Left ventricle myocardium superior (tissue), 1 donor: Measurements from ENCODE around the gene KCNK13. TPM values are rescaled to one million over a fixed set of nuclear protein-coding genes. Genes with fewer than 3 reads are reported as not detected.
"Not testable (repeated sequence)": the region's sequence is repeated elsewhere in the genome, so short reads cannot be mapped to it uniquely, and the experiment has no call there.

ENCODE experiments used
- ATAC-seq: fragments of 200-7000 bp; cut with Tn5 transposase; one replicate; pipeline ENCODE4 v1.9.1; 2020; ENCODE audit warnings: mild to moderate bottlenecking, moderate library complexity
- DNase-seq: peaks from one replicate; pipeline ENCODE4 v3.0.0-alpha.2; 2020
- intact Hi-C: fragments of 100-400 bp; cut with micrococcal nuclease; formaldehyde crosslinking; loops from one replicate; pipeline ENCODE4 v1.11.0; 2022
- long read RNA-seq: library from polyadenylated mRNA; unstranded; transcript quantifications from one replicate; pipeline ENCODE4 v2.0.0, GENCODE V29; 2021
- total RNA-seq: library from RNA; stranded (reverse); fragmentation: NEBNext Ultra II Directional; extraction: Animal tissue kit (Norgen Biotek cat#: 25700); gene quantifications from one replicate; pipeline ENCODE4 v1.2.1, GENCODE V29; 2021
- donor health status: DM: no; HTN: yes; CAD: no; lungs with severe emphysema.

The KCNK13 gene
- 4.5 TPM for total RNA-seq
- long read RNA-seq, partial matches to known transcripts = 0 of 5 reads
- long read RNA-seq, other reads (novel, unspliced or antisense) = 2 of 5 reads

DNA sequence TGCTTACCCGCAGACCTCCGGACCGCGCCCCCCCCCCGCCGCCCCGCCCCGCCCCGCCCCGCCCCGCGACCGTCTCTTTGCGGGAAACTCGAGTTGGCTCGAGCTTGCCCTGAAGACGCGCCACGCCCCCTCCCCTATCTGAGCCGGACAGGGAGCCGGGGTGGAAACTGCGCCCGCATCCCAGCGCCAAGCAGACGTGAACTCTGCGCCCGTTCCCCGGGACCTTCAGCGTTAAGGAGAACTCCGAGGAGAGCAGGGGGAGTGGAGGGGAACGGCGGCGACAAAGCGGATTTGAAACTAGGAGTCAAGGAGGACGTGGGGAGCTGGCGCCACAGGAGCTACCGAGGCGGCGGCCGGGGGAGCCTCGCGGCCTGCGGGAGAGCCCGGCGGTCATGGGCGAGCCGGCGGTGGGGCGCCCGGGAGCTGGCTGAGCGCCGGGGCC lies at the start of gene KCNK13:
KCNK13 (plus strand) TSS at position 310 of the 442 bp plus-strand sequence. CDS start 212 bp downstream, outside the sequence.
- peak; percentile 39 for DNase-seq
- intact Hi-C loops = no loop called here
- ATAC-seq = peak; percentile 10

DNA sequence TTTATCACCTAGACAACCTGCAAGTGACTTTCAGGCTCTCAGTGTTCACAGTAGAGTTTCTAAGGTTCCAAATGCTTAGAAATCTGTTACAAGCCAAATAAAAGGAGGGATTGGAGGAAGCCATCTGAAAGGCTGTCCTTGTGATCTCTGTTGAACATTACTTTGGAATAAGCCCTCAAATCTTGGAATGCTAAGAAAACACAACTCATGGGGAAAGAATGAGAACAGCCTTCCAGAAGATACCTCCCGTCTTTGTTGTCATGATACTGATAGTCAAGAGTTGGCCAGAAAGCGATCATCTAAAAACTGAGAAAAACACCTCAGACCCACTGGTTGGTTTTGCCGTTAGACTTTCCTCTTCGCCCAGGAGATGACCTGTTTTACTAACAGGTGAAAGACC lies 44.4 kb upstream of the KCNK13 start:
- DNase-seq = no peak
- intact Hi-C loops = no loop called here
- ATAC-seq = no peak

GRCh38 chr14:90019824-90020523 lies 41.8 kb upstream of the KCNK13 start:
- ATAC-seq (no peak), DNase-seq (no peak)
- intact Hi-C loops = no loop called here

- intact Hi-C loops = no loop called here
- DNase-seq = no peak
- ATAC-seq = no peak
Measured at GRCh38 chr14:90023176-90023896, 38.5 kb upstream of the KCNK13 start.

GRCh38 chr14:90024910-90025309 lies 36.9 kb upstream of the KCNK13 start:
- intact Hi-C loops = no loop called here
- no peak for DNase-seq
- ATAC-seq = peak; percentile 84

DNA sequence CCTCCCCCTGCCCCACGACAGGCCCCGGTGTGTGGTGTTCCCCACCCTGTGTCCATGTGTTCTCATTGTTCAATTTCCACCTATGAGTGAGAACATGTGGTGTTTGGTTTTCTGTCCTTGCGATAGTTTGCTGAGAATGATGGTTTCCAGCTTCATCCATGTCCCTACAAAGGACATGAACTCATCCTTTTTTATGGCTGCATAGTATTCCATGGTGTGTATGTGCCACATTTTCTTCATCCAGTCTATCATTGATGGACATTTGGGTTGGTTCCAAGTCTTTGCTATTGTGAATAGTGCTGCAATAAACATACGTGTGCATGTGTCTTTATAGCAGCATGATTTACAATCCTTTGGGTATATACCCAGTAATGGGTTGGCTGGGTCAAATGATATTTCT lies 35.2 kb upstream of the KCNK13 start:
- ATAC-seq, DNase-seq, intact Hi-C loops: not testable (repeated sequence)

GRCh38 chr14:90027842-90028241 lies 34.0 kb upstream of the KCNK13 start:
- DNase-seq (no peak), ATAC-seq (no peak)

GRCh38 chr14:90034156-90034555 lies 27.6 kb upstream of the KCNK13 start:
- DNase-seq (no peak), ATAC-seq (no peak)
- intact Hi-C loops = no loop called here

More at GRCh38 chr14:90027842-90028241, 34.0 kb upstream of the KCNK13 start:
- intact Hi-C loops = no loop called here

DNA sequence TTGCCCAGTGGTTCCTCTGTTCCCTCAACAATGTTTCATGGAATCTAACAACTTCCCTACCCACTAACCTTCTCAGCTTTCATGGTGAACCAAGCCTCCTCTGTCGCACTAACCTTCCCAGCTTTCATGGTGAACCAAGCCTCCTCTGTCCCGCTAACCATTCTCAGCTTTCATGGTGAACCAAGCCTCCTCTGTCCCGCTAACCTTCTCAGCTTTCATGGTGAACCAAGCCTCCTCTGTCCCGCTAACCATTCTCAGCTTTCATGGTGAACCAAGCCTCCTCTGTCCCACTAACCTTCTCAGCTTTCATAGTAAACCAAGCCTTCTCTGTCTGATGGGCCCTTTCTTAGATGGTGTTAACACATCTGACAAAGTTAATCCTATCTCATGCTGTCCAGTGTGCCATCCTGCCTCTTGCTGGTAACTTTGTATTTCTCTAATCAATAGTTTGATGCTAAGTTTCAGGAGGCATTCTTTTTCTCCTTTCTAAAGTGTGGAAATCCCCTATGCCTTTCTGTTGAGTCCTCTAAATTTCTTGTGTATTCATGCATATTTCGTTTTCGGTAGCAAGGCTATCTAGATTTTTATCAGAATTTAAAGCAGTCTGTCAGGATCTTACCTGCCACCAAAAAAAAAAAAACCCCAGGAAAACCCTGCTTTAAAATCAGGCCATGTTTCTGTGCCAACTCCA lies 26.8 kb upstream of the KCNK13 start:
- ATAC-seq (no peak), DNase-seq (no peak)
- intact Hi-C loops = no loop called here

GRCh38 chr14:90039253-90040010 lies 22.4 kb upstream of the KCNK13 start:
- intact Hi-C loops = no loop called here
- DNase-seq (no peak), ATAC-seq (no peak)

- intact Hi-C loops = no loop called here
- DNase-seq (no peak), ATAC-seq (no peak)
Measured at GRCh38 chr14:90040411-90040810, 21.4 kb upstream of the KCNK13 start.

DNA sequence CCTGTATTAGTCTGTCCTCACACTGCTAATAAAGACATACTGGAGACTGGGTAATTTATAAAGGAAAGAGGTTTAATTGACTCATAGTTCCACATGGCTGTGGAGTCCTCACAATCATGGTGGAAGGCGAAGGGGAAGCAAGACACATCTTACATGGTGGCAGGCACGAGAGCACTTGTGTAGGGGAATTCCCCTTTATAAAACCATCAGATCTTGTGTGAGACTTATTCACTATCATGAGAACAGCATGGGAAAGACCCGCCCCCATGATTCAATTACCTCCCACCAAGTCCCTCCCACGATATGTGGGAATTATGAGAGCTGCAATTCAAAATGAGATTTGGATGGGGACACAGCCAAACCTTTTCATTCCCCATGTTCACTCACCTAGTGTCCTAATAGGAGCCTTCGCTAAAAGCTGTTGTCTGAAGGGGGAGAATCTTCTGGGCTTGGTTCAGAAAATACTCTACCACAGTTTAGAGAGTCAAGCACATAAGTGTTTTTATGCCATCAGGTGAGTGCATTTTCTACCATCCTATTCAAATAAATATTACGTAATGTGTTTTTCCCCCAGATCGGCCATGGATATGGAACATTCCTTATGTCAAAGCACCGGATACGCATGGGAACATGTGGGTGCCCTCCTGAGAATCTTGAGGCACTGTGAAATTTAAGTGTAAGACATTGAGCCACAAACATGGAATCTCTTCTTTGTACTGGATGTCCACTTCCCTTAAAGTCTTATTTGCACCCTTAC lies 19.1 kb upstream of the KCNK13 start:
- no peak for ATAC-seq
- DNase-seq = no peak
- intact Hi-C loops = no loop called here

DNA sequence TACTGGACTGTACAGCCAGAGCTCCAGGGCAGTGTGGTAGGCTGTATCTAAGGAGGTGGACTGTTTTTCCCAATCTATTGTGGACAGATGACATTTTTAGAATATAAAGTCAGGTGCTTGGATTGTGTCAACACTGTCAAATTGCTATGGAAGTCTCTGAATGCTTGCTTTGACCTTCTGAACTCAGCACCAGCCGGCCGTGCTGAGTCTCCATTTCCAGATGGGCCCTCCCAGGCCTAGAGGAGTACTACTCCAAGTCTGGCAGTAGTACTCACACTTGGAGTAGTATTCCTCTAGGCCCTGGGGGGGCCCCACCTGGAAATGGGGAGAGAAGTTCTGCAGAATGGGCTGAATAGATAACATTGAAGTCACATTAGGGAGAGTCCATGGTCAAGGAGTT lies 16.2 kb upstream of the KCNK13 start:
- DNase-seq = no peak
- intact Hi-C loops = no loop called here
- no peak for ATAC-seq

DNA sequence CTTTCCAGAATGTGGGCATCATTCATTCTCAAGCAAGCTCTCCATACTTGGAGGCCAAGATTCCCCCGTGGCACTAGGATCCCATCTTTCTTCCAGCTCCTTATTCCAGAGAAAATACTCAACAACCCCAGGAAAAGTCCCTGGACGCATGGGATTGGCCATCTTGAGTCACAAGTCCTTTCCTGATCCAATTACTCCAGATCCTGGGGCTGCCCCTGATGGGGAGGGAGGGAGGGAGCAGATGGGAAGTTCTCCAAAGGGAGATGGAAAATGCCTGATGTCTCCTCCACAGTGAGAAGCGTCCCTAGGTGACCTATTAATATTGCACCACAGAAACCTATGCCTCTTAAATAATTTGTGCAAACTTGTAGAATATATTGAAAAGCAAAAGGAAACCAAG lies 12.4 kb upstream of the KCNK13 start:
- ATAC-seq (no peak), DNase-seq (no peak)
- intact Hi-C loops = no loop called here

- intact Hi-C loops = no loop called here
- no peak for DNase-seq
- ATAC-seq = no peak
Measured at GRCh38 chr14:90050271-90050670, 11.5 kb upstream of the KCNK13 start.

DNA sequence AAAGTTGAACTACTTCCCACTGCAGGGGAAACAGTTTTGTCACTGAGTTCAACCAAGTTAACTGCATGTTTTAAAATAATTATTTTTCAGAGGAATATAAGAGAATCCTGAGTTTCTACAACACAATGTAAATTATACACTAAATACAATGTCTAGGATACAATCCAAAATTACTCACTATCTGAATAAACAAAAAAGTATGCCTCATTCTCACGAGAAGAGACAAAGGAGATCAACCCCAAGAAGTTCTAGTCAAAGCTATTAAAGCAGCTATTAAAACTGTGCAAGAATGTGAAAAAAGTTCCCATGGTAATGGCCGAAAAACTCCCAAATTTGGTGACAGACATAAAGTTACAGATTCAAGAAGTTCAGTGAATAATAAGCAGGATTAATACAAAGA lies 8.8 kb upstream of the KCNK13 start:
- no peak for DNase-seq
- no peak for ATAC-seq
- intact Hi-C loops = no loop called here

DNA sequence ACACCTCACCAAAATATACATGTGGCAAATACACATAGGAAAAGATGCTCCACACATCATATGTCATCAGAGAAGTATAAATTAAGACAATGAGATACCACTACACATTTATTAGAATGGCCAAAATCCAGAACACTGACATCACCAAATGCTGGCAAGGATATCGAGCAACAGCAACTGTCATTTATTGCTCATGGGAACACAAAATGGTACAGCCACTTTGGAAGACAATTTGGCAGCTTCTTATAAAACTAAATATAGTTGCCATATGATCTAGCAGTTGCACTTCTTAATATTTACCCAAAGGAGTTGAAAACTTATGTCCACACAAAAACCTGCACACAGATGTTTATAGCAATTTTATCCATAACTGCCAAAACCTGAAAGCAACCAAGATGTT lies 7.0 kb upstream of the KCNK13 start:
- DNase-seq (no peak), ATAC-seq (no peak)
- intact Hi-C loops = no loop called here

DNA sequence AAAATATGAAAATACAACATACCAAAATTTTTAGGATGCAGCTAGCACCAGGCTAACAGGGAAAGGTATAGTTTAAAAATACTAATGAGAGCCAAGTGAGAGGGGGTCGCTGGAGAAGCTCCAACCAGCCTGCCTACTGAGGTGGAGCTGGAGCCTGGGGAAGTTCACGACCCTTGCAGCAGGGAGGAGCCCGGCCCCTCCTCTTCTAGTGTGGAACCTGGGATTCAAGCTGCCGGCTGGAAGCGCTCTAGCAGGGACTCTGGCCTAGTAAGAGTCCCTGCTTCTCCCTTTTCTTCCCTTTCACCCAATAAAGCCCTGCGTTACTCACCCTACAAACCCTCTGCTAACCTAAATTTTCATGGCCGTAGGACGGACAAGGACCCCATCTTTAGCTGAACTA lies 5.0 kb upstream of the KCNK13 start:
- intact Hi-C loops = no loop called here
- no peak for ATAC-seq
- DNase-seq = no peak
